Gastrocnemius medialis (tissue), 4 donors: ENCODE data around the gene ATXN7. TPM values are rescaled to one million over a fixed set of nuclear protein-coding genes. Genes with fewer than 3 reads are reported as not detected.

ENCODE experiments used
- ATAC-seq, 2 donors: fragments of 150-250 bp; one replicate each; pipeline ENCODE4 v1.9.1; 2016
- DNase-seq, 2 donors: peaks; one replicate each; pipeline ENCODE4 v3.0.0-alpha.2; 2019
- H3K27ac ChIP-seq, 4 donors: fragments of 200-600 bp; sonication (generic); 1 replicate in 1 of 4; 2 replicates in 3 of 4; pipeline ENCODE4 v1.5.1; 2016 to 2018; ENCODE audit warnings: mild to moderate bottlenecking in 2 of 4, moderate library complexity in 1 of 4
- H3K27me3 ChIP-seq, 3 donors: fragments of 200-600 bp; sonication (generic) in 2 of 3; 1 replicate in 1 of 3; 2 replicates in 2 of 3; pipeline versions ENCODE4 v1.5.1 to v1.6.0; 2016 to 2019; ENCODE audit warnings: mild to moderate bottlenecking in 1 of 3, moderate library complexity in 1 of 3
- H3K36me3 ChIP-seq, 2 donors: fragments of 200-600 bp; sonication (generic) in 1 of 2; one replicate each; pipeline ENCODE4 v1.5.1; 2017 to 2018
- H3K4me1 ChIP-seq, 2 donors: fragments of 200-600 bp; sonication (generic) in 1 of 2; one replicate each; pipeline ENCODE4 v1.5.1; 2016 to 2017; ENCODE audit warnings: mild to moderate bottlenecking in 2 of 2
- H3K4me3 ChIP-seq, 4 donors: fragments of 200-600 bp; sonication (generic) in 3 of 4; 1 replicate in 1 of 4; 2 replicates in 3 of 4; pipeline ENCODE4 v1.5.1; 2016 to 2019; ENCODE audit warnings: mild to moderate bottlenecking in 2 of 4
- H3K9me3 ChIP-seq, 3 donors: fragments of 200-600 bp; sonication (generic) in 2 of 3; 1 replicate in 1 of 3; 2 replicates in 2 of 3; pipeline ENCODE4 v1.5.1; 2016 to 2019
- POLR2A ChIP-seq, 2 donors: fragments of 450-650 bp; IDR thresholded peaks; one replicate each; pipeline ENCODE4 v1.6.1; 2017; ENCODE audit warnings: antibody characterized with exemption in 2 of 2, mild to moderate bottlenecking in 2 of 2, moderate library complexity in 2 of 2
- in situ Hi-C, 4 donors: fragments of 200-750 bp; cut with MboI; loops; one replicate each; pipeline versions ENCODE4 v1.15.0 to v1.8.0; 2017; ENCODE audit warnings: low sequenced_read_pairs in 4 of 4
- intact Hi-C: fragments of 100-400 bp; cut with DNase I; formaldehyde crosslinking; loops from one replicate; pipeline ENCODE4 v1.15.1; 2023; ENCODE audit warnings: low total_unique reads
- total RNA-seq, 4 donors: library from RNA; depleted of rRNA; stranded (reverse); fragments of >200 nt; gene quantifications; one replicate each; pipeline versions ENCODE4 v1.1.0 to v1.2.3, GENCODE V29; 2016
- TF ChIP-seq, protein P1 (sequence below), 5 experiments: fragments of 450-650 bp in 3 of 5; fragments of 200-600 bp in 2 of 5; sonication (generic) in 2 of 5; IDR thresholded peaks in 4 of 5; conservative IDR thresholded peaks in 1 of 5; 1 replicate in 4 of 5; 2 replicates in 1 of 5; pipeline ENCODE4 v1.5.1; 2016 to 2019; ENCODE audit warnings: antibody characterized with exemption in 5 of 5, mild to moderate bottlenecking in 3 of 5, moderate library complexity in 3 of 5

The ATXN7 gene
- total RNA-seq, 4 donors from 2014 or later = 14.5 to 27.4 (median 23.7) TPM

DNA sequence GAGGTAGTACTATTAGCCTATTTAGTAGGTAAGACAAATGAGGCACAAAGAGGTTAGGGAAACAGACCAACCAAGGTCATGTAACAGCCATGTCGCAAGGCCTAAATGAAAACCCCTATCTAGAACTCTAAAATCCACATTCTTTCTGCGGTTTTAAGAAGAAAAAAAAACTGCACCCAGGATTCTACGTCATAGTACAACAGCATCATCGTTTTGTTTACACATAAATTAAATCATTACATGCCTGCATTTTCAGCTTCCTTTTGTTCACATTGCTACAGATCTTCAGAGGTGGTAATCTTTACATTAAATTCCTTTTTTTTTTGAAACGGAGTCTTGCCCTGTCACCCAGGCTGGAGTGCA lies 160.2 kb downstream of the ATXN7 start:
- ATAC-seq (no peak), DNase-seq (no peak)
- H3K27ac ChIP-seq = peak overlapping the region; percentile 83 to 91 (median 88)
- H3K27me3 ChIP-seq = no peaks in the 10 kb centered on the region
- TF ChIP-seq POLR2A (IDR thresholded peaks at IDR 0.05) = no peak
- TF ChIP-seq, protein P1, sequence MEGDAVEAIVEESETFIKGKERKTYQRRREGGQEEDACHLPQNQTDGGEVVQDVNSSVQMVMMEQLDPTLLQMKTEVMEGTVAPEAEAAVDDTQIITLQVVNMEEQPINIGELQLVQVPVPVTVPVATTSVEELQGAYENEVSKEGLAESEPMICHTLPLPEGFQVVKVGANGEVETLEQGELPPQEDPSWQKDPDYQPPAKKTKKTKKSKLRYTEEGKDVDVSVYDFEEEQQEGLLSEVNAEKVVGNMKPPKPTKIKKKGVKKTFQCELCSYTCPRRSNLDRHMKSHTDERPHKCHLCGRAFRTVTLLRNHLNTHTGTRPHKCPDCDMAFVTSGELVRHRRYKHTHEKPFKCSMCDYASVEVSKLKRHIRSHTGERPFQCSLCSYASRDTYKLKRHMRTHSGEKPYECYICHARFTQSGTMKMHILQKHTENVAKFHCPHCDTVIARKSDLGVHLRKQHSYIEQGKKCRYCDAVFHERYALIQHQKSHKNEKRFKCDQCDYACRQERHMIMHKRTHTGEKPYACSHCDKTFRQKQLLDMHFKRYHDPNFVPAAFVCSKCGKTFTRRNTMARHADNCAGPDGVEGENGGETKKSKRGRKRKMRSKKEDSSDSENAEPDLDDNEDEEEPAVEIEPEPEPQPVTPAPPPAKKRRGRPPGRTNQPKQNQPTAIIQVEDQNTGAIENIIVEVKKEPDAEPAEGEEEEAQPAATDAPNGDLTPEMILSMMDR (IDR thresholded peaks at IDR 0.05 in 4 of 5, conservative IDR thresholded peaks at IDR 0.05 in 1 of 5) = no peak
- intact Hi-C loops (loop anchor here (2.0 kb wide), 1 partner anchor 63 kb away; no protein-coding TSS in a partner anchor), in situ Hi-C loops (no loop called here)
- H3K4me1 ChIP-seq = peaks cover 19% of the 10 kb centered on the region in 2 donors
- H3K9me3 ChIP-seq = no peaks in the 10 kb centered on the region
- H3K4me3 ChIP-seq = peak overlapping the region; percentile 83 to 98 (median 88)
- peaks cover 0 to 29% of the 10 kb centered on the region in 2 donors for H3K36me3 ChIP-seq

DNA sequence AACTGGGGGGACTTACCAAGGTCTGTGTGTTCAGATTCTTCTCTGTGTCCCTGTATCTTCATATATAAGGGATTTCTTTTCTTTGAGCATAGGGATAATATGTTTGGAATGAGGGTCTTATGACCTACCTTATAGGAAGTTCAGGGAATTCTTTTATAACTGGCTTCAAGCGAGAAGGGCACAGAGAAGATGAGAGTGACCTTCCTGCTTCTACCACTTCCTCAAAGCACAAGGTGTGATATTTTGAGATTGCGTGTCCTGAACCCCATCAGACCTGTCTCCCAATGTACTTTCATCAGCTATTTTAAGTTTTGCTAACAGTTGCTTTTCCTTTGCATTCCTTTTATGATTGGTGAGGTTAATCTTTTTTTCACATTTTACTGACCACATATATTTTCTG lies 162.7 kb downstream of the ATXN7 start:
- ATAC-seq (no peak), DNase-seq (no peak)
- in situ Hi-C loops = loop anchor here (5.0 to 25.0 kb wide), 2 partner anchors 361 to 456 kb away; no protein-coding TSS in a partner anchor

DNA sequence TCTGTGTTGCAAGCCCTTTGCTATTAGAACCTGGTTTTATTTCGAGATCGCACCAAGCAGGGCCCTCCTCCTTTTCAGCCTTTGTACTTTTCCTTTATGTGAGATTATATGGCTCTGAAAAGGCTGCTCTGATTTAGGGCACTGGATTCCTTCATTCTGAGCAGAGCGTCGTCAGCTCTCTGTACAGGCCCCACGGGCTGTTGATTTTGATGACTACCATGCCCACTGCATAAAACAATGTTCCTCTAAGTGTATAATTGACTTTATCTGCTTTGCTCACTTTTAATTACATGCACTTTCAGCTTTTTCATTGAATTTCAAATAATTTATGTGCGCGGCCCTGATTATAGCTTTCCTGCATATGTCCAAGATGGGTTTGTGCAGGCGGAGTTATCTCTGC lies 164.0 kb downstream of the ATXN7 start:
- Histone ChIP-seq H3K4me1 (peaks cover 0 to 7% of the 10 kb centered on the region in 2 donors), H3K36me3 (no peaks in the 10 kb centered on the region), H3K27me3 (no peaks in the 10 kb centered on the region), H3K4me3 (no peak overlapping the region), H3K27ac (no peak overlapping the region), H3K9me3 (no peaks in the 10 kb centered on the region)
- ATAC-seq = no peak
- no peak for DNase-seq
- intact Hi-C loops = no loop called here
- TF ChIP-seq, protein P1 (IDR thresholded peaks at IDR 0.05 in 4 of 5, conservative IDR thresholded peaks at IDR 0.05 in 1 of 5) = no peak
- no peak for TF ChIP-seq POLR2A (IDR thresholded peaks at IDR 0.05)
- in situ Hi-C loops = loop anchor here (5.0 to 25.0 kb wide), 2 partner anchors 360 to 455 kb away; no protein-coding TSS in a partner anchor

More for the DNA sequence above, 162.7 kb downstream of the ATXN7 start:
- Histone ChIP-seq H3K4me1 (peaks cover 12 to 19% of the 10 kb centered on the region in 2 donors), H3K27ac (no peak overlapping the region), H3K4me3 (no peak overlapping the region), H3K27me3 (no peaks in the 10 kb centered on the region), H3K9me3 (no peaks in the 10 kb centered on the region), H3K36me3 (peaks cover 0 to 8% of the 10 kb centered on the region in 2 donors)
- intact Hi-C loops = no loop called here
- no peak for TF ChIP-seq POLR2A (IDR thresholded peaks at IDR 0.05)
- TF ChIP-seq, protein P1 (IDR thresholded peaks at IDR 0.05 in 4 of 5, conservative IDR thresholded peaks at IDR 0.05 in 1 of 5) = no peak

DNA sequence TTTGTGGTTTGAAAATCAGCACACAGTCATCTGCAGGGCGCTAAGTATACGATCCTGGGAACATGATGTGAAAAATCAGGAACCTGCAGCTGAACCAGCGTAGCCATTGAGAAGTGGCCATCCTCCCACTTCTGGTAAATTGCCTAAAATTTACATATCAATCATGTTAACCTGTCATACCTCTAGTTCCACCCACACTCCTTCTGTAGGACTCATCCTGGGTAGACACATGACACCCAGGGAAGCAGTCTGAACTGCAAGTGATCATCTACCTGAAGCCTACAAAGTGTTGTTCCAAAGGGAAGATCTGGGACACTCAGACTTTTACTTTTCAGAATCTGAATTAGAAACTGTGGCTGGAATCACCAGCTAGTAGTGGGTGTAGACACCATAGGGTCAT lies 165.1 kb downstream of the ATXN7 start:
- H3K27ac ChIP-seq = no peak overlapping the region
- intact Hi-C loops (no loop called here), in situ Hi-C loops (loop anchor here (5.0 to 25.0 kb wide), 2 partner anchors 359 to 454 kb away; no protein-coding TSS in a partner anchor)
- ATAC-seq (no peak), DNase-seq (no peak)
- TF ChIP-seq, protein P1 (IDR thresholded peaks at IDR 0.05 in 4 of 5, conservative IDR thresholded peaks at IDR 0.05 in 1 of 5) = no peak
- no peak for TF ChIP-seq POLR2A (IDR thresholded peaks at IDR 0.05)
- H3K27me3 ChIP-seq = no peaks in the 10 kb centered on the region
- no peak overlapping the region for H3K4me3 ChIP-seq
- no peaks in the 10 kb centered on the region for H3K9me3 ChIP-seq
- H3K36me3 ChIP-seq = no peaks in the 10 kb centered on the region
- peaks cover 0 to 7% of the 10 kb centered on the region in 2 donors for H3K4me1 ChIP-seq

DNA sequence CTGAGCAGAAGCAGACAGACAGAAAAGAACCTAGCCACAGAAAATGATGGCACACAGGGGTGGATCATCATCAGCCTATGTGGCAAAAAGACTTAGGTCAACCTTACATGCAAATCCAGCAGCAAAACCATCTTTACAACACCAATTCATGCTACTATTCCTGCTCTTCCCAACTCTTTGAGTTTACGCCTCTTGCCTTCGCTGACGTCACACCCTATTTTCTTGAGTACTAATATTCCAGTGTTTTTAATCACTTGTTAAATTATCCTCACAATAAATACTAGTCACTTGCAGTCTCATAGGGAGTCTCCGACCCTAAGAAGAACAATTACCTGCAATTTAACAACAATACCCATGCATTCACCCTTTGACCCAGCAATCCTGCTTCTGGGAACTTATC lies 165.6 kb downstream of the ATXN7 start:
- intact Hi-C loops = no loop called here
- no peak overlapping the region for H3K4me3 ChIP-seq
- no peaks in the 10 kb centered on the region for H3K36me3 ChIP-seq
- ATAC-seq (no peak), DNase-seq (no peak)
- no peak overlapping the region for H3K27ac ChIP-seq
- TF ChIP-seq, protein P1 (IDR thresholded peaks at IDR 0.05 in 4 of 5, conservative IDR thresholded peaks at IDR 0.05 in 1 of 5) = no peak
- no peak for TF ChIP-seq POLR2A (IDR thresholded peaks at IDR 0.05)
- no peaks in the 10 kb centered on the region for H3K9me3 ChIP-seq
- H3K27me3 ChIP-seq = no peaks in the 10 kb centered on the region
- in situ Hi-C loops = loop anchor here (5.0 to 25.0 kb wide), 2 partner anchors 358 to 453 kb away; no protein-coding TSS in a partner anchor
- peaks cover 0 to 7% of the 10 kb centered on the region in 2 donors for H3K4me1 ChIP-seq
